ENCODE results near the gene HNF1A. TPM values are rescaled to one million over a fixed set of nuclear protein-coding genes. Genes with fewer than 3 reads are reported as not detected.

Gene HNF1A
- total RNA-seq, 1 experiment from 2014 or later, result not detected

DNA sequence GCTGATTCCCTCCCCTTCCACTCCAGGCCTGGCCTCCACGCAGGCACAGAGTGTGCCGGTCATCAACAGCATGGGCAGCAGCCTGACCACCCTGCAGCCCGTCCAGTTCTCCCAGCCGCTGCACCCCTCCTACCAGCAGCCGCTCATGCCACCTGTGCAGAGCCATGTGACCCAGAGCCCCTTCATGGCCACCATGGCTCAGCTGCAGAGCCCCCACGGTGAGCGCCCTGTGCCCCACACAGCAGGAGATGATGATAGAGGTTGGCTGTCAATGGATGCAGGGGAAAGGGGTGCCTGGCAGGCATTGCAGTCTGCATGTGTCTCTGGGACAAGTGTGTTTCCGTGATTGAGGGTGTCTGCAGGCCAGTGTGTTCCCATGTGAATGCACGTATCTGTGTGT lies 19.1 kb downstream of the HNF1A start:
- Histone ChIP-seq H2AFZ (ENCODE audit: low read depth, low read length, poor library complexity, severe bottlenecking) (no peak overlapping the region), H3K4me1 (ENCODE audit: control insufficient read depth in 1 of 2, insufficient read depth in 2 of 2, low read length in 2 of 2) (no peaks in the 10 kb centered on the region), H3K27ac (ENCODE audit: low read depth, low read length) (no peak overlapping the region), H3K36me3 (ENCODE audit: control insufficient read depth in 1 of 2, insufficient read depth in 2 of 2, low read length in 2 of 2) (no peaks in the 10 kb centered on the region), H3K9me2 (ENCODE audit: insufficient read depth) (no peaks in the 10 kb centered on the region), H3K79me2 (ENCODE audit: insufficient read depth, low read length) (no peaks in the 10 kb centered on the region), H3K4me2 (ENCODE audit: low read length) (no peak overlapping the region), H3K27me3 (ENCODE audit: insufficient read depth, low read length) (no peaks in the 10 kb centered on the region), H3K9ac (ENCODE audit: low read length) (no peak overlapping the region), H4K20me1 (ENCODE audit: insufficient read depth) (no peaks in the 10 kb centered on the region), H3K9me3 (ENCODE audit: control insufficient read depth in 1 of 2, insufficient read depth in 1 of 2, low read depth in 1 of 2, low read length in 2 of 2) (no peaks in the 10 kb centered on the region), H3K4me3 (replicated peaks in 1 of 2; ENCODE audit: low read depth in 1 of 2, low read length in 2 of 2) (no peak overlapping the region)
- no TSS peak for BruUV-seq (replicated peaks)
- RAD21 ChIA-PET (ENCODE audit: low non-redundant PET in 1 of 2, low total read pairs in 2 of 2, uncharacterized antibody in 2 of 2, unreplicated experiment in 2 of 2), result no interaction called here
- CTCF ChIA-PET, result no interaction called here
- DNase-seq (ENCODE audit: low read depth, low spot score) (no peak), ATAC-seq (no peak)
- intact Hi-C loops (cut with micrococcal nuclease), result no loop called here
- TF ChIP-seq CEBPB (IDR thresholded peaks at IDR 0.05; ENCODE audit: low read depth) (no peak), RAD21 (IDR thresholded peaks at IDR 0.05; ENCODE audit: low read depth) (no peak)
- TF ChIP-seq, protein P1, sequence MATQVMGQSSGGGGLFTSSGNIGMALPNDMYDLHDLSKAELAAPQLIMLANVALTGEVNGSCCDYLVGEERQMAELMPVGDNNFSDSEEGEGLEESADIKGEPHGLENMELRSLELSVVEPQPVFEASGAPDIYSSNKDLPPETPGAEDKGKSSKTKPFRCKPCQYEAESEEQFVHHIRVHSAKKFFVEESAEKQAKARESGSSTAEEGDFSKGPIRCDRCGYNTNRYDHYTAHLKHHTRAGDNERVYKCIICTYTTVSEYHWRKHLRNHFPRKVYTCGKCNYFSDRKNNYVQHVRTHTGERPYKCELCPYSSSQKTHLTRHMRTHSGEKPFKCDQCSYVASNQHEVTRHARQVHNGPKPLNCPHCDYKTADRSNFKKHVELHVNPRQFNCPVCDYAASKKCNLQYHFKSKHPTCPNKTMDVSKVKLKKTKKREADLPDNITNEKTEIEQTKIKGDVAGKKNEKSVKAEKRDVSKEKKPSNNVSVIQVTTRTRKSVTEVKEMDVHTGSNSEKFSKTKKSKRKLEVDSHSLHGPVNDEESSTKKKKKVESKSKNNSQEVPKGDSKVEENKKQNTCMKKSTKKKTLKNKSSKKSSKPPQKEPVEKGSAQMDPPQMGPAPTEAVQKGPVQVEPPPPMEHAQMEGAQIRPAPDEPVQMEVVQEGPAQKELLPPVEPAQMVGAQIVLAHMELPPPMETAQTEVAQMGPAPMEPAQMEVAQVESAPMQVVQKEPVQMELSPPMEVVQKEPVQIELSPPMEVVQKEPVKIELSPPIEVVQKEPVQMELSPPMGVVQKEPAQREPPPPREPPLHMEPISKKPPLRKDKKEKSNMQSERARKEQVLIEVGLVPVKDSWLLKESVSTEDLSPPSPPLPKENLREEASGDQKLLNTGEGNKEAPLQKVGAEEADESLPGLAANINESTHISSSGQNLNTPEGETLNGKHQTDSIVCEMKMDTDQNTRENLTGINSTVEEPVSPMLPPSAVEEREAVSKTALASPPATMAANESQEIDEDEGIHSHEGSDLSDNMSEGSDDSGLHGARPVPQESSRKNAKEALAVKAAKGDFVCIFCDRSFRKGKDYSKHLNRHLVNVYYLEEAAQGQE (IDR thresholded peaks at IDR 0.05; ENCODE audit: low read depth), result no peak
- POLR2A ChIA-PET, result no interaction called here

DNA sequence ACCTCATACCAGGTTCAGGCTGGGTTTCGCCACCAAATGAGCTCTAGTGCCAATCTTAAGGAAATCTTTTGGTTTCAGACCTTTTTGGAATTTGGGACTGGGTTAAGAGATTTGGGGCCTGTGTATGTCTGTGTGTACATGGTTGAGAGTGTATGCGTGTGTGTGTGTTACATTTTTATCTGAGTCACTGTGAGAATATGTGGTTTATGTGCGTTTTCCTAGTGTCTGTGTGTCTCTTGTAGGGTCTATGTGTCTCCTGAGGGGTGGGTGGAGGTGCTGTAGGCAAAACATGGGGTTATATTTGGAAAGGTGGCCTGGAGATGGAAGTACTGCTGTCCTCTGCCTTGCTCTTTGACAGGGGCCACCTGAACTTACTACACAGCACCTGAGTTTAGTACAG lies 20.1 kb downstream of the HNF1A start:
- no TSS peak for BruUV-seq (replicated peaks)
- Histone ChIP-seq H3K4me1 (ENCODE audit: control insufficient read depth in 1 of 2, insufficient read depth in 2 of 2, low read length in 2 of 2) (no peaks in the 10 kb centered on the region), H2AFZ (ENCODE audit: low read depth, low read length, poor library complexity, severe bottlenecking) (no peak overlapping the region), H3K4me3 (replicated peaks in 1 of 2; ENCODE audit: low read depth in 1 of 2, low read length in 2 of 2) (no peak overlapping the region), H4K20me1 (ENCODE audit: insufficient read depth) (no peaks in the 10 kb centered on the region), H3K9me3 (ENCODE audit: control insufficient read depth in 1 of 2, insufficient read depth in 1 of 2, low read depth in 1 of 2, low read length in 2 of 2) (no peaks in the 10 kb centered on the region), H3K27me3 (ENCODE audit: insufficient read depth, low read length) (no peaks in the 10 kb centered on the region), H3K79me2 (ENCODE audit: insufficient read depth, low read length) (no peaks in the 10 kb centered on the region), H3K27ac (ENCODE audit: low read depth, low read length) (no peak overlapping the region), H3K4me2 (ENCODE audit: low read length) (no peak overlapping the region), H3K9ac (ENCODE audit: low read length) (no peak overlapping the region), H3K9me2 (ENCODE audit: insufficient read depth) (no peaks in the 10 kb centered on the region), H3K36me3 (ENCODE audit: control insufficient read depth in 1 of 2, insufficient read depth in 2 of 2, low read length in 2 of 2) (peaks cover 0 to 6% of the 10 kb centered on the region in 2 experiments; a peak in 3 of 4 replicates)
- TF ChIP-seq ELF1 (IDR thresholded peaks at IDR 0.05; ENCODE audit: borderline replicate concordance, low read depth) (no peak), FOSL1 (IDR thresholded peaks at IDR 0.05; ENCODE audit: low read depth) (no peak), EZH2phosphoT487 (IDR thresholded peaks at IDR 0.05; ENCODE audit: borderline replicate concordance) (no peak)
- TF ChIP-seq, protein P1 (IDR thresholded peaks at IDR 0.05; ENCODE audit: low read depth), result no peak
- intact Hi-C loops (cut with micrococcal nuclease), result no loop called here
- no peak for DNase-seq (ENCODE audit: low read depth, low spot score)
- no peak for ATAC-seq
- RAD21 ChIA-PET (ENCODE audit: low non-redundant PET in 1 of 2, low total read pairs in 2 of 2, uncharacterized antibody in 2 of 2, unreplicated experiment in 2 of 2), result no interaction called here
- POLR2A ChIA-PET, result no interaction called here
- CTCF ChIA-PET, result no interaction called here
